Activated CD8-positive, alpha-beta T cell treated with anti-CD3 and anti-CD28 coated beads for 36 hours (primary cell): ENCODE results near the gene NUB1. TPM values are rescaled to one million over a fixed set of nuclear protein-coding genes. Genes with fewer than 3 reads are reported as not detected.

Source experiments
- ATAC-seq: fragments of 200-7000 bp; cut with Tn5 transposase; one replicate; pipeline ENCODE4 v1.10.0; 2021; ENCODE audit warnings: mild to moderate bottlenecking, moderate library complexity
- CTCF ChIA-PET: fragments of 350-600 bp; sonication (Branson Sonifier 250); formaldehyde crosslinking; loops from one replicate; lab custom pipeline; 2021; ENCODE audit warnings: antibody characterized with exemption; lab: Charles Lee
- POLR2A ChIA-PET: fragments of 350-600 bp; sonication (Branson Sonifier 250); formaldehyde crosslinking; loops from one replicate; lab custom pipeline; 2021; ENCODE audit warnings: antibody characterized with exemption; lab: Charles Lee
- DNase-seq: peaks from one replicate; pipeline ENCODE4 v3.0.0-alpha.2; 2020
- H3K27ac Mint-ChIP-seq: one replicate; pipeline ENCODE4 v1.8.0; 2021; ENCODE audit warnings: mild to moderate bottlenecking, mixed read lengths
- H3K27me3 Mint-ChIP-seq: one replicate; pipeline ENCODE4 v1.8.0; 2021; ENCODE audit warnings: mixed read lengths
- H3K36me3 Mint-ChIP-seq: one replicate; pipeline ENCODE4 v1.8.0; 2021; ENCODE audit warnings: low read depth, mixed read lengths
- H3K4me1 Mint-ChIP-seq: one replicate; pipeline ENCODE4 v1.8.0; 2021; ENCODE audit warnings: low read depth, mixed read lengths
- H3K4me3 Mint-ChIP-seq: one replicate; pipeline ENCODE4 v1.8.0; 2021; ENCODE audit warnings: mild to moderate bottlenecking, moderate library complexity, mixed read lengths
- H3K9me3 Mint-ChIP-seq: one replicate; pipeline ENCODE4 v1.8.0; 2021; ENCODE audit warnings: mixed read lengths
- CTCF ChIP-seq: fragments of 200-600 bp; IDR thresholded peaks from one replicate; pipeline ENCODE4 v1.8.0; 2022; ENCODE audit warnings: antibody characterized with exemption, mild to moderate bottlenecking
- intact Hi-C: fragments of 100-400 bp; cut with micrococcal nuclease; formaldehyde crosslinking; loops from one replicate; pipeline ENCODE4 v1.10.0; 2022
- total RNA-seq, 2 experiments: library from RNA; stranded (reverse); gene quantifications; one replicate each; pipeline ENCODE4 v1.2.3, GENCODE V29; 2021

The NUB1 gene
- total RNA-seq, 2 experiments from 2014 or later, result 41.0 to 42.5 TPM

- intact Hi-C loops, result no loop called here
- ChIA-PET POLR2A (interaction anchor here (0.5 to 1.0 kb wide), 3 partner anchors 22 to 109 kb away, joined by 3 to 7 read pairs (median 3); partner anchors contain the start of gene RHEB), CTCF (interaction anchor here (7.2 kb wide), 1 partner anchor 38 kb away, joined by 35 read pairs; no protein-coding TSS in a partner anchor)
- Mint-ChIP-seq H3K4me3 (peak overlapping the region; percentile 42), H3K4me1 (peaks cover 35% of the 10 kb centered on the region), H3K36me3 (no peaks in the 10 kb centered on the region), H3K27ac (no peak overlapping the region), H3K9me3 (peaks cover 4% of the 10 kb centered on the region), H3K27me3 (peaks cover 30% of the 10 kb centered on the region)
- ATAC-seq, result no peak
- no peak for TF ChIP-seq CTCF
- DNase-seq, result no peak
Measured at GRCh38 chr7:151410405-151411390, 69.1 kb downstream of the NUB1 start.

GRCh38 chr7:151411551-151411950 lies 69.9 kb downstream of the NUB1 start:
- ChIA-PET CTCF (interaction anchor here (1.1 to 7.2 kb wide), 2 partner anchors 30 to 37 kb away, joined by 5 to 35 read pairs; no protein-coding TSS in a partner anchor), POLR2A (no interaction called here)
- intact Hi-C loops, result no loop called here
- H3K9me3 Mint-ChIP-seq, result peaks cover 4% of the 10 kb centered on the region
- peaks cover 35% of the 10 kb centered on the region for H3K4me1 Mint-ChIP-seq
- no peaks in the 10 kb centered on the region for H3K36me3 Mint-ChIP-seq
- H3K27me3 Mint-ChIP-seq, result peaks cover 30% of the 10 kb centered on the region
- DNase-seq (no peak), ATAC-seq (no peak)
- H3K4me3 Mint-ChIP-seq, result no peak overlapping the region
- H3K27ac Mint-ChIP-seq, result no peak overlapping the region
- no peak for TF ChIP-seq CTCF

- POLR2A ChIA-PET, result no interaction called here
- H3K4me3 Mint-ChIP-seq, result no peak overlapping the region
- peaks cover 35% of the 10 kb centered on the region for H3K4me1 Mint-ChIP-seq
- ATAC-seq (no peak), DNase-seq (no peak)
- intact Hi-C loops, result no loop called here
- no peak for TF ChIP-seq CTCF
- H3K27me3 Mint-ChIP-seq, result peaks cover 32% of the 10 kb centered on the region
- CTCF ChIA-PET, result interaction anchor here (1.1 to 7.2 kb wide), 3 partner anchors 29 to 44 kb away, joined by 4 to 35 read pairs (median 5); no protein-coding TSS in a partner anchor
- peaks cover 4% of the 10 kb centered on the region for H3K9me3 Mint-ChIP-seq
- H3K36me3 Mint-ChIP-seq, result no peaks in the 10 kb centered on the region
- H3K27ac Mint-ChIP-seq, result no peak overlapping the region
Measured at GRCh38 chr7:151412318-151412717, 70.7 kb downstream of the NUB1 start.

GRCh38 chr7:151413241-151413640 lies 71.6 kb downstream of the NUB1 start:
- peaks cover 35% of the 10 kb centered on the region for H3K4me1 Mint-ChIP-seq

More at GRCh38 chr7:151413241-151413640, 71.6 kb downstream of the NUB1 start:
- ChIA-PET CTCF (interaction anchor here (1.0 to 7.2 kb wide), 2 partner anchors 22 to 36 kb away, joined by 3 to 35 read pairs; no protein-coding TSS in a partner anchor), POLR2A (no interaction called here)
- intact Hi-C loops, result no loop called here
- no peak for TF ChIP-seq CTCF
- Mint-ChIP-seq H3K27me3 (peaks cover 32% of the 10 kb centered on the region), H3K4me3 (no peak overlapping the region), H3K27ac (no peak overlapping the region), H3K36me3 (peaks cover 2% of the 10 kb centered on the region), H3K9me3 (peaks cover 6% of the 10 kb centered on the region)
- DNase-seq, result no peak
- ATAC-seq, result no peak
